Measurements from ENCODE around the gene TAF15.

Gene TAF15

GRCh38 chr17:35788477-35789368 lies 20.6 kb upstream of the TAF15 start:
- no peak for DNase-seq

DNA sequence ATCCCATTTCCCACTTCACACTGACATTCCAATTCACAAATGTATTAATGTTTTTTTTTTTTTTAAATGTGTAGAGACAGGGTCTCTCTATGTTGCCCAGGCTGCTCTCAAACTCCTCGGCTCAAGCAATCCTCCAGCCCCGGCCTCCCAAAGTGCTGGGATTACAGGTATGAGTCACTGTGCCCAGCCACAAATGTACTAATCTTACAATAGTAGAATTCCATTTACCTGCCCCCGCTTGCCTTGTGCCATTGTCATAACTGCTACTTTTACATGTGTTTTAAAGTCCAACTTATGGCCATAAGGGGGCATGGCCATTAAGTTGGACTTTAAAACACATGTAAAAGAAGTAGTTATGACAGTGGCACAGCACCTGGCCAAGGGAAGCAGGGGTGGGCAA lies 18.4 kb upstream of the TAF15 start:
- no peak for DNase-seq

GRCh38 chr17:35791681-35792350 lies 17.5 kb upstream of the TAF15 start:
- DNase-seq, result no peak

- no peak for DNase-seq
Measured at GRCh38 chr17:35793257-35793656, 16.0 kb upstream of the TAF15 start.

- peak in 4 of 5 experiments; percentile 10 to 44 (median 11) for DNase-seq
Measured at GRCh38 chr17:35795007-35795870, 14.0 kb upstream of the TAF15 start, which contains the start of gene MMP28. Gene MMP28, minus strand, starts transcription at chr17:35795641. Its CDS starts 264 bp downstream, at chr17:35795377.

- DNase-seq, result no peak
Measured at GRCh38 chr17:35795871-35796265, 13.4 kb upstream of the TAF15 start.

GRCh38 chr17:35796942-35797341 lies 12.3 kb upstream of the TAF15 start:
- DNase-seq, result no peak

DNA sequence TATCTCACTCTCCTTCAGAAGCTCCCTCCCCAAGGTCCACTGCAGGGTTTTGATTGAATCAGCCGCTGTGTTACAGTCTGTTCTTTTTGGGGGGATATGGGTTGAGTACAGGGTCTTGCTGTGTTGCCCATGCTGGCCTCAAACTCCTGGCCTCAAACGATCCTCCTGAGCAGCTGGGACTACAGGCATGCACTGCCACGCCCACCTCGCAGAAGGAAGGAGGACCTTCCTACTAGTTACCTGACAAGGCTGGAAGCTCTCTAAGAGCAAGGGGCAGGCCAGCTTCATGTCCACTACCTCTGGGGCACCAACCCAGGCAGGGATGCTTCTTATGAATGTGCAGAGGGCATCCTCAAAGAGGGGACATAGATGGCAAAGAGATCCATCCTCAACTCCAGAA lies 11.9 kb upstream of the TAF15 start:
- no peak for DNase-seq

- DNase-seq, result no peak
Measured at GRCh38 chr17:35797918-35798317, 11.4 kb upstream of the TAF15 start.

DNA sequence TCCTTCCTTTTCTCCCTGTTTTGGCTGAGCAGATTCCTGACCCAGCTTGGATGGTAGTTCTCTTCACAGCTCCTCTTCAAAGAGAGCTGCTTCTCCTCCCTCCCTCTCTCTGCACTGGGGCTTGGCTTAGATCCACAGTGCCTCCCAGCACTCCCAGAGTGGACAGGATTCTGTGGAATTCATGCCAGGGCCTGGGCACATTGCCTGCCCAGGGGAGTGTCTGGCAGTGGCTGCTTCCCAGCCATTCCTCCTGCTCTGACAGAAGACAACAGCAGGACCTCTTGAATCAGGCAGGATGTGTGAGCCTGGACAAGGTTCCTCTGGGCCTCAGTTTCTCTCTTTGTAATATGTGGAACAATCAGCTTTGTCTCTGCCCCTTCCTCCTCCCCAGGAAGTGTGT lies 9.3 kb upstream of the TAF15 start:
- no peak for DNase-seq

DNA sequence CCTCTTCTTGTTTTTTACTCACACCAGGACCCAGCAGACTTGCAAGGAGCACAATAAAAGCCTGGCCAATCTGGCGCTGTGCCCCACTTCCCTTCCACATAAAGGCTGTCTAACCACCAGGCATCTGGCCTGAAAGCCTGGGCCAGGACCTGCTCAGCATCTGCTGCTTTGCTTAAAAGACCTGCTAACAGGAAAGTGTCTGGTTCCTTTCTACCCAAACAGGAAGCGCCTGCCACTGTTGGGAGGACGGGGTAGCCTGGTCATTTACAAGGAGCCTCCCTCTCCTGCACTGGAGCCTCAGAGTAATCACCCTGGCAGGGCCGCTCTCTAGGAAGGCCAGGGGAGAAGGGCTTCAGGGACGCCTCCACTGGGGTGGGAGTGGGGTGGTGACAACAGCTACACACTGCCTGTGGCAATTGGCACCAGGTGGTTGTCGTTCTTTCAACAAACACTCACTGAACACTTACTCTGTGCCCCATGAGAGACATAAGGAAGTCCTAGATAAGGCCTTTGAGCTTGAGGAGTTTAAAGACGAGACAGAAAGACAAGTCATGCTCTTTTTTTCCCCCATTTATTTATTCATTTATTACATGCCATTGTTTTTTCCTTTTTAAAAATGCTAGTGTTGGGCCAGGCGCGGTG lies 7.6 kb upstream of the TAF15 start:
- DNase-seq, result peak in 1 of 5 experiments; percentile 11

DNA sequence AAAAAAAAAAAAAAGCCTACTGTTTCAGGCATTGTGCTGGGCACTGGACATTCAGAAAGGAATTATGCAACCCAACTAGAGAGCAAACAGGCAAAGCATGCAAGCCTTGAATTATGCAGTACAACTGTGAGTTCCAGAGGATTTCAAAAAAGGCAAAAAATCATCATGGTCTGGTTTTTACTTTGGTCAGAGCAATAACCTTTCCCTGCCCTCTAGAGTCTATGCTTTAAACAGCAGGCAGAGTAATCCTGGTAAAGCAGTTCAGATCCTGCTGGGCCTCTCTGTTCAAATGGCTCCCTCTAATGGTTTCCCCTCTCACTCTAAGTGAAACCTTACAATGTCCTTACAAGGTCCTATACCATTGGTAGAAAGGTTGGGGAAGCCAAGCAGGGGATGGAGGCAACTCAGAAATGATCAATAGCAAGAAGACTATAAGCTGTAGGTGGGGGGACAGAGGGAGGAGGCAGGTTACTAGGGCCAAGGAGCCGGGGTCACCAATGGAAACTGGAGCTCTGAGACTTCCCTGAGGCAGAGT lies 4.6 kb upstream of the TAF15 start:
- peak in 2 of 5 experiments; percentile 35 to 86 for DNase-seq

- no peak for DNase-seq
Measured at GRCh38 chr17:35807371-35808144, 1.7 kb upstream of the TAF15 start.

DNA sequence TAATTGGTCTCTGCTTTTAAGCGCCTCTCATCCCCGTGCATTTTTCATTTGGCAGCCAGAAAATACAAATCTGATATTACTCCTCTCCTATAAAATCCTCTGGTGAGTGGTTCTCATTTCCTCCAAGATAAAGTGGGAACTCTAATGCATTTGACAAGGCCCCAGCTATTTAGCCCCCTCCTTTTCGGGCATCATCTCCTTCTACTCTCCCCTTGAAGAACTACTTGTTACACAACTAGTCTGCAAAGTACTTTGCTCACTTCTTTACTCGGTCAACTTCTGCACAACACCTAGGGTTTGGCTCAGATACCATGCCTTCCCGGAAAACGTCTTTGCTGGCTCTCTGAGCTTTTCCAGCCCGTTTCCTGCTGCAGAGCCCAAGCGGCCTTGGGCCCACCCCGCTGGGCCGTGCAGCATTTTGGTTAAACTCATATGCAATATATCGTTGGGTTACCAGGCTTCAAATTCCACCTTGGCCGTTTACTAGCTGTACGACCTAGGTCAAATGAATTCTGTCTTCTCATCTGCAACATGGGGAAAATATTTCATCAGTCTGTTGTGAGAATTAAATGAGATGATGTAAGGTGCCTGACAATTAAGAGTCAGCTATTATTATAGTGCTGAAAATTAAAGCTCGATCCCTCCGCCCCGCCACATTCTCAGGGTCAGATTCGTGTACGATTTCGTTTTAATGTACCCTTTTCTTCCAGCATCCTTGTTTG lies 883 bp upstream of the TAF15 start:
- DNase-seq, result no peak

DNA sequence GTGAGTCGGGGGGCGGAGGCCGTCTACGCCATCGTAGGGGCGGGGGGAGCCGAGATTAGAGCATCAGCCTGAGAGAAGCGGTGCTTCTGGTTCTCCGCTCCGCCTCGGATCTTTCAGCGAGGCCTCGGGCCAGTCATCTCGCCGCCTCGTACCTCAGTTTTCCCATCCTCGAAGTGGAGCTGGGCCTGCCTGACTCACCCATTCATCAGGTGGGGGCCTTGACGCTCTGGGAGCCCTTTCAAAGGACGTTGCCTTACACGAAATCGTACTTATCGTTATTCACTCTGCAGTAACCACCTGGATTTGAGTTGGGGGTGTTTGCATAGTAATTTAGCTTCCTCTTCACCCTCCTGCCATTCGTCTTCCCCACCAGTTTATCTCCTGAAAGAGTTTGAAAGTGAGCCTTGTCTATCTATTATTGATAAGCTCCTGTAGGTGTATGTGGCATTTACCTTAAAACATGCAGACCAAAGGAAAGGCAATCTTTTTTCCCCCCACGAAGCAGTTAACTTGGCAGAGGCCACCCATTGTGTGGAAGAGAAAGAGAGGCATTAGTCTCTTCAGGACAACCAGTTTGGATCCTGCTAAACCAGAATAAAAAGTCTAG lies 674 bp downstream of the TAF15 start:
- no peak for DNase-seq

- no peak for DNase-seq
Measured at GRCh38 chr17:35811759-35812158, 2.5 kb downstream of the TAF15 start.

DNA sequence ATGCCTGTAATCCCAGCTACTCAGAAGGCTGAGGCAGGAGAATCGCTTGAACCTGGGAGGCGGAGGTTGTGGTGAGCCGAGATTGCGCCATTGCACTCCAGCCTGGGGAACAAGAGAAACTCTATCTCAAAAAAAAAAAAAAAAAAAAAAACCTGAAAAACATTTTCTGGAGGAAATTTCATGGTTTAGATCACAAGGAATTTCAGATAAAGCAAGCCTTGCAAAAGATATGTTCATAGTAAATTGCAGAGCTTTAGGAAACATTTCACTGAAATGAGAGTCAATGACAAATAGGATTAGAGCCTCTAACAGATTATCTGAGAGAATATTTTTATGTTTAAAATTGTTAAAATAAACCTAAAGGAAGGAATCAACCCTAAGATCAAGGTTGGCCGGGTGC lies 3.2 kb downstream of the TAF15 start:
- no peak for DNase-seq

GRCh38 chr17:35816723-35817122 lies 7.4 kb downstream of the TAF15 start:
- no peak for DNase-seq

DNA sequence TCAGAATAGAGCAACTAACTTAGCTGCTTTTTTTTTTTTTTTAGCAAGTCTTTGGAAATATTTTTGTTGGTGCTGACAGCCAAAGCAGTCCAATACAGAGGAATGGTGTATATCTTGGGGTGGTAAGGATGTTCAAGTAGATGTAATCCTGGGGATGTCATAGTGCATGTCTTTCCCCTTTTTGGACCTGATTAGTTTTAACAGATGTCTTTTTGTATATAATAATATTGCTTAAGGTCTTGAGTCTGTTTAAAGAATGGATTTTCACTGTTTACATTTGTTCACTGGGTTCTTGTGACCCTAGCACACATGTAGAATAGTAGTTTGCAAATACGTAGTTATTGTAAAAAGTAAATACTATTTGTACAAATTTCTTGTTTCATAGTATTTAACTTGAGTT lies 7.9 kb downstream of the TAF15 start:
- no peak for DNase-seq

DNA sequence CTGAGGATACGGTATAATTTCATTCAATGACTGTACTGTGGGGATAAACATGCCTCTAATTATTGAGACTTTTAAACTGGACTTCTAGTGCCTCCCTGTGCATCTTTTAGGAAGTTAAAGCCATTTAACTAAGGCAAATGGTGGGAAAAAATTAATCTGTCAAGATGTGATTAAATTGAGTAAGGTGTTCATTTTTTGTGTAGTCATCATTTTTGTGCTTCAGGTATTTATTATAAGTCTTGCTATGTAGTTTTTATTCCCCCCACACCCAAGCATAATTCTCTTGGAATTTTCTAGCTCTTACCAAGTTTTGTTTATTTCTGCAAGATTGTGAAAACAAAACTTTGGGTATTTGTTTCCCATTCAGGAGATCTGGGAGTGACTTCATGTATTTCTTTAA lies 10.2 kb downstream of the TAF15 start:
- no peak for DNase-seq
